NT2/D1 (cell line): ENCODE data around the gene ST8SIA6.

Experiments used
- YY1 ChIP-seq: IDR thresholded peaks from 2 replicates; pipeline ENCODE4 v1.6.1; 2011; ENCODE audit not compliant: insufficient read length, insufficient read depth
- ZNF274 ChIP-seq: IDR thresholded peaks from 2 replicates; pipeline ENCODE4 v1.6.1; 2011; ENCODE audit warnings: mild to moderate bottlenecking, low read depth, low read length

GRCh38 chr10:17414484-17414883 is 39.9 kb downstream of the ST8SIA6 start:
- TF ChIP-seq YY1 (no peak), ZNF274 (no peak)
